Endothelial cell of umbilical vein (primary cell): ENCODE data around the gene TRAF3IP1. TPM values are rescaled to one million over a fixed set of nuclear protein-coding genes. Genes with fewer than 3 reads are reported as not detected.
"Not testable (repeated sequence)": the region's sequence is repeated elsewhere in the genome, so short reads cannot be mapped to it uniquely, and the experiment has no call there.

Experiments
- BruUV-seq: library from RNA; stranded (reverse); fragments of 400-500 nt; replicated peaks from 2 replicates; lab custom pipeline; 2021; lab: Mats Ljungman, UMichigan
- CTCF ChIA-PET: fragments of 300-600, 350-600 bp; sonication (Branson Sonifier 250); formaldehyde crosslinking; loops from one replicate; lab custom pipeline; 2021; ENCODE audit warnings: antibody characterized with exemption, inconsistent platforms; lab: Charles Lee
- POLR2A ChIA-PET: fragments of 300-600, 350-600 bp; sonication (Branson Sonifier 250); formaldehyde crosslinking; loops from one replicate; lab custom pipeline; 2021; ENCODE audit warnings: antibody characterized with exemption, inconsistent platforms; lab: Charles Lee
- DNase-seq: peaks from one replicate; pipeline ENCODE4 v3.0.0-alpha.2; 2011; ENCODE audit warnings: low read depth, low spot score
- FAIRE-seq: peaks from 2 replicates; lab custom pipeline; 2011; peaks lifted over from hg19 to GRCh38; lab: Jason Lieb, UNC
- H2AFZ ChIP-seq: 2 replicates; pipeline ENCODE4 v1.6.0; 2012; ENCODE audit warnings: low read depth, low read length, control low read depth, inconsistent platforms
- H3K27ac ChIP-seq: 2 replicates; pipeline ENCODE4 v1.5.1; 2011; ENCODE audit warnings: low read depth, mild to moderate bottlenecking, control low read depth, low read length, moderate library complexity; ENCODE audit not compliant: insufficient read depth
- H3K27me3 ChIP-seq, 2 experiments: 2 replicates each; pipeline versions ENCODE4 v1.6.0 to v1.6.1; 2011; ENCODE audit warnings: low read length in 2 of 2, mixed read lengths in 1 of 2; ENCODE audit not compliant: control insufficient read depth in 2 of 2, insufficient read depth in 2 of 2
- H3K36me3 ChIP-seq, 2 experiments: 2 replicates in 1 of 2; 3 replicates in 1 of 2; pipeline ENCODE4 v1.5.1; 2011; ENCODE audit warnings: low read length in 2 of 2, mild to moderate bottlenecking in 1 of 2, moderate library complexity in 1 of 2; ENCODE audit not compliant: control insufficient read depth in 2 of 2, insufficient read depth in 2 of 2; ENCODE audit errors: extremely low read depth in 1 of 2
- H3K4me1 ChIP-seq: 3 replicates; pipeline ENCODE4 v1.5.1; 2011; ENCODE audit warnings: mild to moderate bottlenecking, low read length; ENCODE audit not compliant: control insufficient read depth, insufficient read depth; ENCODE audit errors: extremely low read depth
- H3K4me2 ChIP-seq: 2 replicates; pipeline ENCODE4 v1.6.1; 2011; ENCODE audit warnings: low read length, control low read depth, mixed read lengths; ENCODE audit not compliant: insufficient read depth
- H3K4me3 ChIP-seq, 3 experiments: fragments of 200-600 bp in 1 of 3; sonication (generic), shearing (Covaris generic) in 1 of 3; replicated peaks in 1 of 3; 2 replicates each; pipeline ENCODE4 v1.5.1; 2011 to 2016; ENCODE audit warnings: control low read depth in 3 of 3, low read length in 3 of 3, mild to moderate bottlenecking in 2 of 3, inconsistent platforms in 1 of 3, low read depth in 1 of 3, moderate library complexity in 1 of 3; ENCODE audit not compliant: insufficient read depth in 1 of 3
- H3K79me2 ChIP-seq: 2 replicates; pipeline ENCODE4 v1.6.0; 2012; ENCODE audit warnings: low read length, inconsistent platforms; ENCODE audit not compliant: control insufficient read depth, insufficient read depth
- H3K9ac ChIP-seq: replicated peaks from 2 replicates; pipeline ENCODE3; 2011; ENCODE audit warnings: low read length, control low read depth; ENCODE audit not compliant: insufficient read depth; ENCODE audit errors: extremely low read depth
- H3K9me1 ChIP-seq: replicated peaks from 3 replicates; pipeline ENCODE4 v1.6.0; 2011; ENCODE audit warnings: mild to moderate bottlenecking, low read length; ENCODE audit not compliant: control insufficient read depth, insufficient read depth; ENCODE audit errors: extremely low read depth
- H3K9me3 ChIP-seq: replicated peaks from 2 replicates; pipeline ENCODE4 v1.5.1; 2012; ENCODE audit warnings: low read length, inconsistent platforms; ENCODE audit not compliant: control insufficient read depth, insufficient read depth
- H4K20me1 ChIP-seq: replicated peaks from 2 replicates; pipeline ENCODE3; 2011; ENCODE audit warnings: mild to moderate bottlenecking, low read length; ENCODE audit not compliant: control insufficient read depth, insufficient read depth; ENCODE audit errors: extremely low read depth
- FOS ChIP-seq: IDR thresholded peaks from 2 replicates; pipeline ENCODE4 v1.6.1; 2011; ENCODE audit warnings: mild to moderate bottlenecking, low read length, moderate library complexity, borderline replicate concordance; ENCODE audit not compliant: insufficient read depth
- GATA2 ChIP-seq: IDR thresholded peaks from 2 replicates; pipeline ENCODE4 v1.7.0; 2011; ENCODE audit warnings: low read depth, mild to moderate bottlenecking, moderate library complexity, mixed read lengths, low read length; ENCODE audit not compliant: insufficient read length, insufficient read depth
- dilution Hi-C: fragments of 300-500 bp; cut with MboI; formaldehyde crosslinking; loops from one replicate; pipeline ENCODE4 v1.15.0; 2019; ENCODE audit warnings: low sequenced_read_pairs; ENCODE audit not compliant: extremely low pct_ligation_motif_present
- intact Hi-C: fragments of 100-400 bp; cut with micrococcal nuclease; formaldehyde crosslinking; loops from one replicate; pipeline ENCODE4 v1.10.0; 2022
- polyA plus RNA-seq, 4 experiments: library from polyadenylated mRNA; depleted of rRNA in 3 of 4; stranded (reverse) in 3 of 4; unstranded in 1 of 4; fragments of >200 nt; gene quantifications; 2 replicates each; pipeline versions ENCODE4 v1.2.1 to v1.2.3, GENCODE V29; 2011 to 2012; ENCODE audit warnings: missing spikeins in 1 of 4
- total RNA-seq: library from RNA; stranded (reverse); gene quantifications from 2 replicates; pipeline ENCODE4 v1.2.3, GENCODE V29; 2021
- TF ChIP-seq, protein P1 (sequence below), 2 donors: IDR thresholded peaks; 1 replicate in 1 of 2; 2 replicates in 1 of 2; pipeline ENCODE4 v1.5.1; 2011; ENCODE audit warnings: low read length in 2 of 2, mild to moderate bottlenecking in 2 of 2, moderate library complexity in 2 of 2, control low read depth in 1 of 2, inconsistent platforms in 1 of 2, low read depth in 1 of 2; ENCODE audit not compliant: insufficient read depth in 1 of 2; ENCODE audit errors: extremely low read depth in 1 of 2

Gene TRAF3IP1
- total and polyA plus RNA-seq, 2 donors (not counting 3 experiments of a cell fraction or from before 2014, with no cell fraction given) = 3.4 to 15.9 TPM

DNA sequence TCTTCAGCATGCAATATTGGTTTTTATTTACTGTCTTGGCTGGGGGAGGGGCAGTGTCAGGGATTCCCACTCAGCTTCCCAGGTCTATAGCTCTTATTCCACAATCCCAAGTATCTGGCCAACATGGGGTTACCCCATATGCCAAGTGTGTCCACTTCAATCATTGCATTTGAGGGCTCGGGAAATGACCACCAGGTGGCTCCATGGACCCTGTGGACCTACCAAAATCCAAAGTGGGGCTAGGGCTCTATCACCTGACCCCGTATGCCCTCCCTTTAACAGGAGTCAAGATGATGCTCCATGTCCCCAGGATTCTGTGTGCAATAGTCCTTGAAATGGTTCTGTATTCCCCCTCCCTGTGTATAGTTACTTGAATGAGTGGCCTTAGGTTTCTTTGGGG is 12.1 kb upstream of the TRAF3IP1 start:
- H2AFZ ChIP-seq = no peak overlapping the region
- H3K4me1 ChIP-seq = no peaks in the 10 kb centered on the region
- TF ChIP-seq GATA2 = no peak
- TF ChIP-seq, protein P1, sequence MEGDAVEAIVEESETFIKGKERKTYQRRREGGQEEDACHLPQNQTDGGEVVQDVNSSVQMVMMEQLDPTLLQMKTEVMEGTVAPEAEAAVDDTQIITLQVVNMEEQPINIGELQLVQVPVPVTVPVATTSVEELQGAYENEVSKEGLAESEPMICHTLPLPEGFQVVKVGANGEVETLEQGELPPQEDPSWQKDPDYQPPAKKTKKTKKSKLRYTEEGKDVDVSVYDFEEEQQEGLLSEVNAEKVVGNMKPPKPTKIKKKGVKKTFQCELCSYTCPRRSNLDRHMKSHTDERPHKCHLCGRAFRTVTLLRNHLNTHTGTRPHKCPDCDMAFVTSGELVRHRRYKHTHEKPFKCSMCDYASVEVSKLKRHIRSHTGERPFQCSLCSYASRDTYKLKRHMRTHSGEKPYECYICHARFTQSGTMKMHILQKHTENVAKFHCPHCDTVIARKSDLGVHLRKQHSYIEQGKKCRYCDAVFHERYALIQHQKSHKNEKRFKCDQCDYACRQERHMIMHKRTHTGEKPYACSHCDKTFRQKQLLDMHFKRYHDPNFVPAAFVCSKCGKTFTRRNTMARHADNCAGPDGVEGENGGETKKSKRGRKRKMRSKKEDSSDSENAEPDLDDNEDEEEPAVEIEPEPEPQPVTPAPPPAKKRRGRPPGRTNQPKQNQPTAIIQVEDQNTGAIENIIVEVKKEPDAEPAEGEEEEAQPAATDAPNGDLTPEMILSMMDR (IDR thresholded peaks at IDR 0.05; ENCODE audit: extremely low read depth in 1 of 2, insufficient read depth in 1 of 2, low read depth in 1 of 2, low read length in 2 of 2) = peak in 1 of 2 donors; percentile 18
- TF ChIP-seq FOS = no peak
- no peaks in the 10 kb centered on the region for H3K27me3 ChIP-seq
- DNase-seq = no peak
- intact Hi-C loops = loop anchor here (1.0 kb wide), 1 partner anchor 154 kb away; no protein-coding TSS in a partner anchor
- H3K9me3 ChIP-seq = no peaks in the 10 kb centered on the region
- BruUV-seq = no TSS peak
- H3K4me2 ChIP-seq = no peak overlapping the region
- POLR2A ChIA-PET = no interaction called here
- no peak for FAIRE-seq
- H3K27ac ChIP-seq = no peak overlapping the region
- no peaks in the 10 kb centered on the region for H3K9me1 ChIP-seq
- H3K9ac ChIP-seq = no peak overlapping the region
- no peaks in the 10 kb centered on the region for H3K36me3 ChIP-seq
- H3K4me3 ChIP-seq = no peak overlapping the region
- CTCF ChIA-PET = interaction anchor here (0.6 to 1.7 kb wide), 3 partner anchors 14 to 477 kb away, joined by 3 to 5 read pairs (median 3); no protein-coding TSS in a partner anchor
- H3K79me2 ChIP-seq = no peaks in the 10 kb centered on the region
- no peaks in the 10 kb centered on the region for H4K20me1 ChIP-seq
- dilution Hi-C loops = no loop called here

DNA sequence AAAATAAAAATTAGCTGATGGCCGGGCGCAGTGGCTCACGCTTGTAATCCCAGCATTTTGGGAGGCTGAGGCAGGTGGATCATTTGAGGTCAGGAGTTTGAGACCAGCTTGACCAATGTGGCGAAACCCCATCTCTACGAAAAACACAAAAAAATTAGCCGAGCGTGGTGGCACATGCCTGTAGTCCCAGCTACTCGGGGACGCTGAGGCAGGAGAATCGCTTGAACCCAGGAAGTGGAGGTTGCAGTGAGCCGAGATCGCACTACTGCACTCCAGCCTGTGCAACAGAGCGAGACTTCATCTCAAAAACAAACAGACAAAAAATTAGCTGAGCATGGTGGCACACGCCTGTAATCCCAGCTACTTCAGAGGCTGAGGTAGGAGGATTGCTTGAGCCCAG is 9.6 kb upstream of the TRAF3IP1 start:
- H3K4me2 ChIP-seq, H3K27ac ChIP-seq, FAIRE-seq, H3K27me3 ChIP-seq, H3K79me2 ChIP-seq, intact Hi-C loops, H3K4me3 ChIP-seq, dilution Hi-C loops, H4K20me1 ChIP-seq, H2AFZ ChIP-seq, H3K36me3 ChIP-seq, BruUV-seq, CTCF ChIA-PET, DNase-seq, H3K4me1 ChIP-seq, POLR2A ChIA-PET, H3K9ac ChIP-seq, H3K9me3 ChIP-seq, H3K9me1 ChIP-seq: not testable (repeated sequence)
